HCT116 (cell line): ENCODE results near the gene GRHL3. TPM values are rescaled to one million over a fixed set of nuclear protein-coding genes. Genes with fewer than 3 reads are reported as not detected.

Experiments used
- ATAC-seq: fragments of 200-7000 bp; cut with Tn5 transposase; 2 replicates; pipeline ENCODE4 v1.9.1; 2020; ENCODE audit warnings: mild to moderate bottlenecking, moderate library complexity
- BruUV-seq: library from RNA; stranded (reverse); fragments of 400-500 nt; replicated peaks from 2 replicates; lab custom pipeline; 2021; lab: Mats Ljungman, UMichigan
- CTCF ChIA-PET: fragments of 300-600 bp; sonication (Branson Sonifier 250); formaldehyde crosslinking; loops from one replicate; lab custom pipeline; 2021; ENCODE audit warnings: antibody characterized with exemption; lab: Charles Lee
- POLR2A ChIA-PET: fragments of 300-600, 350-600 bp; sonication (Branson Sonifier 250); formaldehyde crosslinking; loops from one replicate; lab custom pipeline; 2021; ENCODE audit warnings: antibody characterized with exemption; lab: Charles Lee
- RAD21 ChIA-PET, 2 experiments: fragments of 300-600 bp; sonication (Branson Sonifier 250); formaldehyde crosslinking; loops; one replicate each; lab custom pipeline; 2023; ENCODE audit warnings: low total read pairs in 2 of 2; ENCODE audit not compliant: uncharacterized antibody in 2 of 2, unreplicated experiment in 2 of 2, low non-redundant PET in 1 of 2; lab: Charles Lee
- DNase-seq: peaks from one replicate; pipeline ENCODE4 v3.0.0-alpha.2; 2010; ENCODE audit warnings: low read depth, low spot score
- H2AFZ ChIP-seq: fragments of 200-600 bp; shearing (Covaris generic), sonication (generic); 2 replicates; pipeline ENCODE4 v1.6.1; 2017; ENCODE audit warnings: low read depth, mixed run types, mixed read lengths, antibody characterized with exemption, low read length; ENCODE audit not compliant: poor library complexity, severe bottlenecking
- H3K27ac ChIP-seq: 2 replicates; pipeline ENCODE4 v1.5.1; 2012; ENCODE audit warnings: low read depth, low read length
- H3K27me3 ChIP-seq: fragments of 200-600 bp; sonication (generic); 2 replicates; pipeline ENCODE4 v1.6.1; 2016; ENCODE audit warnings: mixed run types, low read length, mixed read lengths; ENCODE audit not compliant: insufficient read depth
- H3K36me3 ChIP-seq, 2 experiments: fragments of 200-500 bp in 1 of 2; fragments of 200-600 bp in 1 of 2; sonication (Bioruptor generic) in 1 of 2; sonication (generic) in 1 of 2; 2 replicates each; pipeline versions ENCODE4 v1.5.1 to v1.6.1; 2014 to 2016; ENCODE audit warnings: low read length in 2 of 2, inconsistent platforms in 1 of 2, mixed read lengths in 1 of 2, mixed run types in 1 of 2; ENCODE audit not compliant: insufficient read depth in 2 of 2, control insufficient read depth in 1 of 2
- H3K4me1 ChIP-seq, 2 experiments: fragments of 200-600 bp in 1 of 2; sonication (generic) in 1 of 2; 2 replicates each; pipeline versions ENCODE4 v1.5.1 to v1.6.1; 2012 to 2017; ENCODE audit warnings: low read length in 2 of 2, inconsistent platforms in 1 of 2, mild to moderate bottlenecking in 1 of 2, mixed read lengths in 1 of 2, mixed run types in 1 of 2, moderate library complexity in 1 of 2; ENCODE audit not compliant: insufficient read depth in 2 of 2, control insufficient read depth in 1 of 2
- H3K4me2 ChIP-seq: fragments of 200-600 bp; sonication (generic); 2 replicates; pipeline ENCODE4 v1.6.1; 2017; ENCODE audit warnings: mixed run types, low read length, mixed read lengths
- H3K4me3 ChIP-seq, 2 experiments: fragments of 200-600 bp in 1 of 2; sonication (generic) in 1 of 2; replicated peaks in 1 of 2; 2 replicates each; pipeline ENCODE4 v1.5.1; 2011 to 2016; ENCODE audit warnings: low read length in 2 of 2, control low read depth in 1 of 2, low read depth in 1 of 2, mild to moderate bottlenecking in 1 of 2, mixed read lengths in 1 of 2, mixed run types in 1 of 2
- H3K79me2 ChIP-seq: fragments of 200-600 bp; sonication (generic); 2 replicates; pipeline ENCODE4 v1.6.1; 2017; ENCODE audit warnings: mild to moderate bottlenecking, mixed run types, low read length, moderate library complexity, mixed read lengths; ENCODE audit not compliant: insufficient read depth
- H3K9ac ChIP-seq: fragments of 200-600 bp; sonication (generic); 2 replicates; pipeline ENCODE4 v1.6.1; 2016; ENCODE audit warnings: low read length, mixed read lengths
- H3K9me2 ChIP-seq: fragments of 200-600 bp; sonication (generic), shearing (Covaris generic); 2 replicates; pipeline ENCODE4 v1.6.1; 2017; ENCODE audit warnings: mixed run types, mild to moderate bottlenecking, moderate library complexity; ENCODE audit not compliant: insufficient read depth
- H3K9me3 ChIP-seq, 2 experiments: fragments of 200-500 bp in 1 of 2; fragments of 200-600 bp in 1 of 2; sonication (Bioruptor generic) in 1 of 2; sonication (generic) in 1 of 2; 2 replicates each; pipeline ENCODE4 v1.6.1; 2014 to 2017; ENCODE audit warnings: low read length in 2 of 2, mixed read lengths in 2 of 2, inconsistent platforms in 1 of 2, low read depth in 1 of 2, mild to moderate bottlenecking in 1 of 2, mixed run types in 1 of 2, moderate library complexity in 1 of 2; ENCODE audit not compliant: control insufficient read depth in 1 of 2, insufficient read depth in 1 of 2
- H4K20me1 ChIP-seq: fragments of 200-600 bp; sonication (generic), shearing (Covaris generic); 2 replicates; pipeline ENCODE4 v1.6.1; 2017; ENCODE audit warnings: mixed run types, mild to moderate bottlenecking, moderate library complexity; ENCODE audit not compliant: insufficient read depth
- CBX3 ChIP-seq: IDR thresholded peaks from 2 replicates; pipeline ENCODE4 v1.6.1; 2012; ENCODE audit warnings: low read depth
- CEBPB ChIP-seq: IDR thresholded peaks from 2 replicates; pipeline ENCODE4 v1.6.1; 2012; ENCODE audit warnings: low read depth
- EGR1 ChIP-seq: IDR thresholded peaks from 2 replicates; pipeline ENCODE4 v1.6.1; 2012; ENCODE audit warnings: low read depth
- EZH2 ChIP-seq: fragments of 200-600 bp; sonication (generic); IDR thresholded peaks from 2 replicates; pipeline ENCODE4 v1.6.1; 2017; ENCODE audit warnings: antibody characterized with exemption, mixed run types
- EZH2phosphoT487 ChIP-seq: fragments of 200-600 bp; IDR thresholded peaks from 2 replicates; pipeline ENCODE4 v1.6.1; 2018; ENCODE audit warnings: antibody characterized with exemption, borderline replicate concordance
- FOSL1 ChIP-seq: IDR thresholded peaks from 2 replicates; pipeline ENCODE4 v1.6.1; 2012; ENCODE audit warnings: low read depth
- JUND ChIP-seq: IDR thresholded peaks from 2 replicates; pipeline ENCODE4 v1.6.1; 2012
- POLR2AphosphoS5 ChIP-seq: IDR thresholded peaks from 2 replicates; pipeline ENCODE4 v1.6.1; 2011; ENCODE audit warnings: mild to moderate bottlenecking, low read depth, low read length, moderate library complexity
- RAD21 ChIP-seq: IDR thresholded peaks from 2 replicates; pipeline ENCODE4 v1.6.1; 2012; ENCODE audit warnings: low read depth, mild to moderate bottlenecking
- SP1 ChIP-seq: IDR thresholded peaks from 2 replicates; pipeline ENCODE4 v1.6.1; 2012; ENCODE audit warnings: low read depth
- YY1 ChIP-seq: IDR thresholded peaks from 2 replicates; pipeline ENCODE4 v1.6.1; 2011; ENCODE audit warnings: low read length, low read depth, moderate library complexity, mild to moderate bottlenecking; ENCODE audit not compliant: insufficient replicate concordance; ENCODE audit errors: extremely low read depth
- ZFX ChIP-seq: fragments of 450-650 bp; IDR thresholded peaks from 2 replicates; pipeline ENCODE4 v1.6.1; 2017
- ZNF274 ChIP-seq: fragments of 200-500 bp; sonication (Bioruptor generic); IDR thresholded peaks from 2 replicates; pipeline ENCODE4 v1.6.1; 2014; ENCODE audit warnings: mild to moderate bottlenecking, low read depth, low read length, inconsistent platforms
- intact Hi-C: fragments of 100-400 bp; cut with micrococcal nuclease; formaldehyde crosslinking; loops from 2 replicates; pipeline ENCODE4 v1.10.0; 2022
- total RNA-seq: library from RNA; stranded (reverse); gene quantifications from one replicate; pipeline ENCODE4 v1.2.1, GENCODE V29; 2021; ENCODE audit not compliant: unreplicated experiment
- TF ChIP-seq, protein P1 (sequence below): IDR thresholded peaks from 2 replicates; pipeline ENCODE4 v1.6.1; 2012
- TF ChIP-seq, protein P2 (sequence below): IDR thresholded peaks from 2 replicates; pipeline ENCODE4 v1.6.1; 2011; ENCODE audit warnings: mild to moderate bottlenecking, low read length, moderate library complexity; ENCODE audit not compliant: insufficient replicate concordance; ENCODE audit errors: extremely low read depth
- TF ChIP-seq, protein P3 (sequence below), 3 experiments: fragments of 200-600 bp in 1 of 3; sonication (generic) in 1 of 3; IDR thresholded peaks in 2 of 3; conservative IDR thresholded peaks in 1 of 3; 2 replicates each; pipeline ENCODE4 v1.5.1; 2012 to 2017; ENCODE audit warnings: low read depth in 2 of 3, low read length in 2 of 3, antibody characterized with exemption in 1 of 3, borderline replicate concordance in 1 of 3, control low read depth in 1 of 3, mild to moderate bottlenecking in 1 of 3, mixed read lengths in 1 of 3, mixed run types in 1 of 3, moderate library complexity in 1 of 3; ENCODE audit not compliant: insufficient read depth in 1 of 3

The GRHL3 gene
- total RNA-seq, 1 experiment from 2014 or later, result 1.0 TPM

DNA sequence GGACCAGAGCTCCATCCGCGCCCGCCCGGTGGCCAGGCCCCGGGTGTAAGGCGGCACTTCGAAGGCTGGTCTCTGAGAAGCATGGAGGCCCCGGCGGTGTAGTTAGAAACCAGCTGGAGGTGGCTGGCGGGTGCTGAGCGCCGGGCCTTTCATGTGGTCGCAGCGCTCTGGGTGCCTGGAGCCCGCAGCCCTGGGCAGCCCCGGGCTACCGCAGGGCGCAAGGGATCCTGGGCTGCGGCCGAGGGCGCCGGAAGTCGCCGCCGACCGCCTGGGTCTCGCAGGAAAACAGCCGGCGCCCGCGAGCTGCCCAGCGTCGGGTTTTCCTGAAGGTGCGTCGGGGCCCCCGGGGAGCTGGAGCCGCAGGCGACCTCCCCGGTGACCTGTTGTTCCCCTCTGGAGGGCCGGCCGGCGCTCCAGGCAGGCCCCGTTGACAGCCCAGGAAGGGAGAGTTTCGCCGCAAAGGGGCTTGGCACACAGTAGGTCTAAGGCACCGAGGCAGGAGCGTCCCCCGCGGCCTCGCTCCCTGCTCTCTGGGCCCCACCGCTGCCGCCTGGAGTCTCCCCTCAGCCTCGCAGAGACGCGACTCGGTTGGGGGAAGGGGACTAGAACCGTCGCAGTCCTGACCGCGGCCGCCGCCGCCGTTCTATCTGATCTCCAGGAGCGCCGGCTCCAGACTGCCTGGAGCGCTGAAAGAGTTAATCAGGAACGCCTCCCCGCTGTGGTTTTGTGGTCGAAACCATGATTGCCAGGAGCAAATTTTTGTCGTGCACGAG lies 2.7 kb downstream of the GRHL3 start (continued):
- TF ChIP-seq YY1 (peak; percentile 9), EZH2 (no peak), RAD21 (peak; percentile 29)
- TF ChIP-seq, protein P1, sequence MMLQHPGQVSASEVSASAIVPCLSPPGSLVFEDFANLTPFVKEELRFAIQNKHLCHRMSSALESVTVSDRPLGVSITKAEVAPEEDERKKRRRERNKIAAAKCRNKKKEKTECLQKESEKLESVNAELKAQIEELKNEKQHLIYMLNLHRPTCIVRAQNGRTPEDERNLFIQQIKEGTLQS, result no peak

DNA sequence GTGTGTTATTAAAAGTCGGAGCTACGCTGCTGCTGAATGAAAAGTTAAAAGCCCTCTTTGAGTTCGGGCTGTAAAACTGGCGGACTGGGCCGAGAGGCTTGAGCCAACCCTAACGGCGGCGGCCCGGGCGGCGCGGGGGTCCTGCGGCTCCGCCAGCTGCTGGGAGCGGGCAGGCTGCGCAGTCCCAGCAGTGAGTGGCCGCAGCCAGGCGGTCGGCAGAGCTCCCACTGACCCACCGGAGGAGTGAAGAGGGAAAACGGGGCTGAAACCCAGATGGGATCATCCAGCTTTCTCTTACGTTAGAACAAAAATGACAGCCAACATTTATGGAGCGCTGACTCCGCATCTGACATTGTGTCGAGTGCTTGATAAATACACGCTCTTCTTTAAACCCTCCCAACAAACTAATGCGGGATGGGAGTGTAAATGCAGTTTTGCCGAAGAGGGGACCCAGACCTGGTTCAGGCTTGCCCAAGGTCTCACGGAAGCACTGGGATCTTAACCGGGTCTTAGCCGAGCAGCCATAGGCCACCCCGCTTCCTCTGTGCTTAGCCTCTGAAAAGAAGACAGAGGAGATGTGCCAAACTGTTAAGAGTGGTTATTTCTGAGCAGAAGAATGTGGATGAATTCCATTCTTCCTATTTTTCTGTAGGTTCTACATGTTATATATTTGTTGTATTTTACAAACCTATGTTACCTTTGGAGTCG lies 3.5 kb downstream of the GRHL3 start:
- H3K4me2 ChIP-seq, result peak overlapping the region; percentile 92
- no peaks in the 10 kb centered on the region for H3K9me3 ChIP-seq
- no peaks in the 10 kb centered on the region for H3K36me3 ChIP-seq
- H3K9ac ChIP-seq, result peak overlapping the region; percentile 66
- H3K27me3 ChIP-seq, result peaks cover 81% of the 10 kb centered on the region
- intact Hi-C loops, result loop anchor here (5.0 kb wide), 2 partner anchors 70 to 120 kb away; no protein-coding TSS in a partner anchor
- ChIA-PET CTCF (interaction anchor here (0.9 to 1.9 kb wide), 5 partner anchors 119 to 124 kb away, joined by 3 to 13 read pairs (median 4); no protein-coding TSS in a partner anchor), RAD21 (interaction anchor here (0.9 to 1.5 kb wide), 2 partner anchors 69 to 120 kb away, joined by 3 read pairs; no protein-coding TSS in a partner anchor), POLR2A (interaction anchor here (0.8 to 1.3 kb wide), 2 partner anchors 120 to 121 kb away, joined by 3 read pairs; no protein-coding TSS in a partner anchor)
- H4K20me1 ChIP-seq, result no peaks in the 10 kb centered on the region
- DNase-seq (no peak), ATAC-seq (no peak; the same call in 1 of the 2 replicates)
- no TSS peak for BruUV-seq
- peaks cover 40 to 87% of the 10 kb centered on the region in 2 experiments for H3K4me1 ChIP-seq
- H2AFZ ChIP-seq, result peak overlapping the region; percentile 32
- H3K79me2 ChIP-seq, result no peaks in the 10 kb centered on the region
- H3K27ac ChIP-seq, result peak overlapping the region; percentile 61; the same call in 1 of the 2 replicates
- peak overlapping the region; percentile 49 to 63 for H3K4me3 ChIP-seq
- H3K9me2 ChIP-seq, result no peaks in the 10 kb centered on the region
- TF ChIP-seq, protein P2, sequence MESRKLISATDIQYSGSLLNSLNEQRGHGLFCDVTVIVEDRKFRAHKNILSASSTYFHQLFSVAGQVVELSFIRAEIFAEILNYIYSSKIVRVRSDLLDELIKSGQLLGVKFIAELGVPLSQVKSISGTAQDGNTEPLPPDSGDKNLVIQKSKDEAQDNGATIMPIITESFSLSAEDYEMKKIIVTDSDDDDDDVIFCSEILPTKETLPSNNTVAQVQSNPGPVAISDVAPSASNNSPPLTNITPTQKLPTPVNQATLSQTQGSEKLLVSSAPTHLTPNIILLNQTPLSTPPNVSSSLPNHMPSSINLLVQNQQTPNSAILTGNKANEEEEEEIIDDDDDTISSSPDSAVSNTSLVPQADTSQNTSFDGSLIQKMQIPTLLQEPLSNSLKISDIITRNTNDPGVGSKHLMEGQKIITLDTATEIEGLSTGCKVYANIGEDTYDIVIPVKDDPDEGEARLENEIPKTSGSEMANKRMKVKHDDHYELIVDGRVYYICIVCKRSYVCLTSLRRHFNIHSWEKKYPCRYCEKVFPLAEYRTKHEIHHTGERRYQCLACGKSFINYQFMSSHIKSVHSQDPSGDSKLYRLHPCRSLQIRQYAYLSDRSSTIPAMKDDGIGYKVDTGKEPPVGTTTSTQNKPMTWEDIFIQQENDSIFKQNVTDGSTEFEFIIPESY, result no peak
- TF ChIP-seq EZH2phosphoT487, result no peak
- no peak for TF ChIP-seq CBX3
- TF ChIP-seq JUND, result no peak
- no peak for TF ChIP-seq RAD21
- TF ChIP-seq EZH2, result no peak
- TF ChIP-seq ZNF274, result no peak
- TF ChIP-seq EGR1, result no peak
- no peak for TF ChIP-seq POLR2AphosphoS5
- no peak for TF ChIP-seq ZFX
- TF ChIP-seq FOSL1, result no peak
- TF ChIP-seq SP1, result no peak
- TF ChIP-seq CEBPB, result no peak
- TF ChIP-seq, protein P3, sequence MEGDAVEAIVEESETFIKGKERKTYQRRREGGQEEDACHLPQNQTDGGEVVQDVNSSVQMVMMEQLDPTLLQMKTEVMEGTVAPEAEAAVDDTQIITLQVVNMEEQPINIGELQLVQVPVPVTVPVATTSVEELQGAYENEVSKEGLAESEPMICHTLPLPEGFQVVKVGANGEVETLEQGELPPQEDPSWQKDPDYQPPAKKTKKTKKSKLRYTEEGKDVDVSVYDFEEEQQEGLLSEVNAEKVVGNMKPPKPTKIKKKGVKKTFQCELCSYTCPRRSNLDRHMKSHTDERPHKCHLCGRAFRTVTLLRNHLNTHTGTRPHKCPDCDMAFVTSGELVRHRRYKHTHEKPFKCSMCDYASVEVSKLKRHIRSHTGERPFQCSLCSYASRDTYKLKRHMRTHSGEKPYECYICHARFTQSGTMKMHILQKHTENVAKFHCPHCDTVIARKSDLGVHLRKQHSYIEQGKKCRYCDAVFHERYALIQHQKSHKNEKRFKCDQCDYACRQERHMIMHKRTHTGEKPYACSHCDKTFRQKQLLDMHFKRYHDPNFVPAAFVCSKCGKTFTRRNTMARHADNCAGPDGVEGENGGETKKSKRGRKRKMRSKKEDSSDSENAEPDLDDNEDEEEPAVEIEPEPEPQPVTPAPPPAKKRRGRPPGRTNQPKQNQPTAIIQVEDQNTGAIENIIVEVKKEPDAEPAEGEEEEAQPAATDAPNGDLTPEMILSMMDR (IDR thresholded peaks at IDR 0.05 in 2 of 3, conservative IDR thresholded peaks at IDR 0.05 in 1 of 3; ENCODE audit: borderline replicate concordance in 1 of 3, insufficient read depth in 1 of 3, low read depth in 2 of 3, low read length in 2 of 3), result no peak
